H1 (cell line): ENCODE data around the gene RPS19. TPM values are rescaled to one million over a fixed set of nuclear protein-coding genes. Genes with fewer than 3 reads are reported as not detected.

Experiments
- CTCF ChIA-PET: fragments of 300-600 bp; sonication (Branson Sonifier 250); formaldehyde crosslinking; loops from one replicate; lab custom pipeline; 2021; ENCODE audit not compliant: partially characterized antibody; lab: Charles Lee
- POLR2A ChIA-PET: fragments of 300-600 bp; sonication (Branson Sonifier 250); formaldehyde crosslinking; loops from one replicate; lab custom pipeline; 2021; ENCODE audit warnings: inconsistent platforms; ENCODE audit not compliant: partially characterized antibody; lab: Charles Lee
- DNase-seq, 2 experiments: peaks; one replicate each; pipeline versions ENCODE4 v3.0.0 to v3.0.0-alpha.2; 2010 to 2022; ENCODE audit warnings: low spot score in 2 of 2, low read depth in 1 of 2, mixed read lengths in 1 of 2
- FAIRE-seq: peaks from 2 replicates; lab custom pipeline; 2011; peaks lifted over from hg19 to GRCh38; lab: Jason Lieb, UNC
- H2AFZ ChIP-seq: 2 replicates; pipeline ENCODE4 v1.8.1; 2012; ENCODE audit warnings: low read length, inconsistent platforms
- H2AK5ac ChIP-seq: 2 replicates; pipeline ENCODE4 v1.6.1; 2013; ENCODE audit warnings: low read depth, low read length
- H2BK120ac ChIP-seq: replicated peaks from 2 replicates; pipeline ENCODE3; 2013; ENCODE audit warnings: low read depth, low read length, inconsistent platforms
- H2BK12ac ChIP-seq: 2 replicates; pipeline ENCODE4 v1.6.1; 2013; ENCODE audit warnings: low read depth, low read length
- H2BK15ac ChIP-seq: 2 replicates; pipeline ENCODE4 v1.6.1; 2013; ENCODE audit warnings: low read length
- H2BK20ac ChIP-seq: 2 replicates; pipeline ENCODE4 v1.6.1; 2013; ENCODE audit warnings: low read length
- H2BK5ac ChIP-seq: 2 replicates; pipeline ENCODE4 v1.6.1; 2013; ENCODE audit warnings: low read depth, low read length
- H3K14ac ChIP-seq: 2 replicates; pipeline ENCODE4 v1.6.1; 2013; ENCODE audit warnings: inconsistent platforms; ENCODE audit not compliant: insufficient read length
- H3K18ac ChIP-seq: 2 replicates; pipeline ENCODE4 v1.6.1; 2013; ENCODE audit warnings: low read length; ENCODE audit errors: extremely low read depth
- H3K23ac ChIP-seq: 2 replicates; pipeline ENCODE4 v1.6.1; 2013; ENCODE audit warnings: inconsistent platforms; ENCODE audit not compliant: insufficient read length
- H3K23me2 ChIP-seq: 2 replicates; pipeline ENCODE4 v1.6.1; 2013; ENCODE audit warnings: low read depth, low read length
- H3K27ac ChIP-seq: 2 replicates; pipeline ENCODE4 v1.6.1; 2011; ENCODE audit warnings: low read depth, low read length, inconsistent platforms
- H3K27me3 ChIP-seq, 4 experiments: replicated peaks in 1 of 4; 1 replicate in 1 of 4; 2 replicates in 3 of 4; pipeline versions ENCODE4 v1.6.1 to v1.8.1; 2011 to 2013; ENCODE audit warnings: low read length in 3 of 4, mild to moderate bottlenecking in 3 of 4, inconsistent platforms in 2 of 4, mixed read lengths in 2 of 4, moderate library complexity in 1 of 4; ENCODE audit not compliant: control insufficient read depth in 3 of 4, insufficient read depth in 3 of 4; ENCODE audit errors: extremely low read depth in 1 of 4
- H3K36me3 ChIP-seq, 4 experiments: 2 replicates each; pipeline versions ENCODE4 v1.6.1 to v1.8.1; 2011 to 2013; ENCODE audit warnings: mild to moderate bottlenecking in 4 of 4, low read length in 3 of 4, moderate library complexity in 2 of 4, control low read depth in 1 of 4, inconsistent platforms in 1 of 4; ENCODE audit not compliant: insufficient read depth in 4 of 4, control insufficient read depth in 2 of 4
- H3K4ac ChIP-seq: replicated peaks from 2 replicates; pipeline ENCODE3; 2013; ENCODE audit warnings: low read length, low read depth, mixed read lengths, inconsistent platforms; ENCODE audit not compliant: insufficient read length
- H3K4me1 ChIP-seq, 4 experiments: replicated peaks in 1 of 4; 1 replicate in 1 of 4; 2 replicates in 3 of 4; pipeline versions ENCODE4 v1.6.1 to v1.8.1; 2011 to 2013; ENCODE audit warnings: low read length in 3 of 4, inconsistent platforms in 2 of 4, mixed read lengths in 1 of 4; ENCODE audit not compliant: insufficient read depth in 4 of 4, control insufficient read depth in 3 of 4
- H3K4me2 ChIP-seq, 2 experiments: 2 replicates each; pipeline versions ENCODE4 v1.6.1 to v1.8.1; 2011 to 2013; ENCODE audit warnings: low read depth in 2 of 2, low read length in 2 of 2, control low read depth in 1 of 2, inconsistent platforms in 1 of 2, mild to moderate bottlenecking in 1 of 2; ENCODE audit not compliant: insufficient read depth in 1 of 2
- H3K4me3 ChIP-seq, 4 experiments: fragments of 200-600, 300-600 bp in 1 of 4; sonication (generic), shearing (Covaris generic), sonication (Bioruptor Twin) in 1 of 4; 2 replicates each; pipeline versions ENCODE4 v1.5.1 to v1.8.1; 2011 to 2016; ENCODE audit warnings: low read length in 4 of 4, low read depth in 3 of 4, control low read depth in 2 of 4, inconsistent platforms in 2 of 4, mild to moderate bottlenecking in 2 of 4, mixed read lengths in 1 of 4, moderate library complexity in 1 of 4; ENCODE audit not compliant: insufficient read depth in 2 of 4; ENCODE audit errors: extremely low read depth in 1 of 4
- H3K56ac ChIP-seq: replicated peaks from 2 replicates; pipeline ENCODE3; 2013; ENCODE audit warnings: low read depth, mild to moderate bottlenecking, mixed read lengths, low read length, inconsistent platforms; ENCODE audit not compliant: insufficient read length
- H3K79me1 ChIP-seq: 2 replicates; pipeline ENCODE4 v1.6.1; 2013; ENCODE audit warnings: low read depth, low read length, control low read depth
- H3K79me2 ChIP-seq, 2 experiments: 2 replicates each; pipeline versions ENCODE4 v1.6.1 to v1.8.1; 2012 to 2013; ENCODE audit warnings: low read length in 2 of 2, mild to moderate bottlenecking in 2 of 2, inconsistent platforms in 1 of 2; ENCODE audit not compliant: insufficient read depth in 2 of 2, control insufficient read depth in 1 of 2
- H3K9ac ChIP-seq, 4 experiments: replicated peaks in 1 of 4; 1 replicate in 1 of 4; 2 replicates in 3 of 4; pipeline versions ENCODE4 v1.6.1 to v1.8.1; 2011 to 2013; ENCODE audit warnings: low read depth in 3 of 4, low read length in 3 of 4, control low read depth in 2 of 4, mild to moderate bottlenecking in 2 of 4, moderate library complexity in 2 of 4, inconsistent platforms in 1 of 4; ENCODE audit errors: extremely low read depth in 1 of 4
- H3K9me3 ChIP-seq, 2 experiments: 2 replicates each; pipeline versions ENCODE4 v1.6.1 to v1.8.1; 2012 to 2013; ENCODE audit warnings: mild to moderate bottlenecking in 2 of 2, moderate library complexity in 2 of 2, control low read depth in 1 of 2, inconsistent platforms in 1 of 2, low read depth in 1 of 2, low read length in 1 of 2, mixed read lengths in 1 of 2; ENCODE audit not compliant: insufficient read depth in 2 of 2
- H4K20me1 ChIP-seq, 2 experiments: replicated peaks in 1 of 2; 2 replicates each; pipeline versions ENCODE3 to v1.8.1; 2011 to 2013; ENCODE audit warnings: inconsistent platforms in 2 of 2, low read length in 2 of 2, mild to moderate bottlenecking in 1 of 2; ENCODE audit not compliant: insufficient read depth in 2 of 2, control insufficient read depth in 1 of 2
- H4K5ac ChIP-seq: 2 replicates; pipeline ENCODE4 v1.6.1; 2013; ENCODE audit warnings: low read length, low read depth, mixed read lengths, inconsistent platforms; ENCODE audit not compliant: insufficient read length
- H4K8ac ChIP-seq: 2 replicates; pipeline ENCODE4 v1.8.0; 2013; ENCODE audit warnings: mild to moderate bottlenecking, moderate library complexity, low read length, inconsistent platforms; ENCODE audit not compliant: insufficient read depth; ENCODE audit errors: extremely low read depth
- H4K91ac ChIP-seq: replicated peaks from 2 replicates; pipeline ENCODE3; 2013; ENCODE audit warnings: low read length, mixed read lengths, inconsistent platforms; ENCODE audit not compliant: insufficient read length
- ASH2L ChIP-seq: fragments of 200-600, 300-600 bp; sonication (generic); IDR thresholded peaks from one replicate; pipeline ENCODE4 v1.7.1; 2017; ENCODE audit warnings: low read length
- CHD2 ChIP-seq: IDR thresholded peaks from 2 replicates; pipeline ENCODE4 v1.6.1; 2012; ENCODE audit warnings: low read length, improper control_type of control experiment
- HDAC2 ChIP-seq, 2 experiments: fragments of 300-600 bp in 1 of 2; sonication (generic) in 1 of 2; IDR thresholded peaks; 2 replicates each; pipeline ENCODE4 v1.6.1; 2011 to 2012; ENCODE audit warnings: low read depth in 2 of 2, low read length in 2 of 2, mild to moderate bottlenecking in 2 of 2, moderate library complexity in 2 of 2, borderline replicate concordance in 1 of 2, inconsistent platforms in 1 of 2
- JUN ChIP-seq: IDR thresholded peaks from 2 replicates; pipeline ENCODE4 v1.6.1; 2011; ENCODE audit warnings: low read depth, mild to moderate bottlenecking, improper control_type of control experiment, low read length
- KDM4A ChIP-seq: IDR thresholded peaks from one replicate; pipeline ENCODE4 v1.7.1; 2012; ENCODE audit warnings: low read depth, mild to moderate bottlenecking, moderate library complexity, low read length, inconsistent platforms; ENCODE audit not compliant: severe bottlenecking
- SIRT6 ChIP-seq: IDR thresholded peaks from one replicate; pipeline ENCODE4 v1.7.1; 2012; ENCODE audit warnings: low read length, inconsistent platforms
- WGBS, 2 experiments: shearing (Covaris generic) in 1 of 2; methylation state at CpG; one replicate each; pipeline versions ENCODE4 v1.1.6 to v1.1.7; 2013 to 2015; ENCODE audit warnings: low lambda C conversion rate in 2 of 2, mixed read lengths in 2 of 2, inconsistent platforms in 1 of 2, low coverage in 1 of 2, missing lambda C conversion rate in 1 of 2; ENCODE audit not compliant: insufficient replicate concordance in 2 of 2, insufficient coverage in 1 of 2, insufficient read length in 1 of 2; ENCODE audit errors: extremely low coverage in 1 of 2, missing lambda C conversion rate in 1 of 2; 5-methylcytosine and 5-hydroxymethylcytosine counted together
- polyA plus RNA-seq, 7 experiments: library from polyadenylated mRNA; depleted of rRNA in 3 of 7; stranded (reverse) in 5 of 7; unstranded in 2 of 7; fragments of >200 nt in 5 of 7; fragments of 200-250 nt in 2 of 7; gene quantifications; 1 replicate in 5 of 7; 2 replicates in 1 of 7; 4 replicates in 1 of 7; pipeline versions ENCODE4 v1.2.1 to v1.2.3, GENCODE V29; 2011 to 2013; ENCODE audit warnings: missing spikeins in 2 of 7, mixed read lengths in 2 of 7
- total RNA-seq: library from RNA; stranded (reverse); fragmentation: NEBNext Ultra II Directional; extraction: Animal tissue kit (Norgen Biotek cat#: 25700); gene quantifications from 2 replicates; pipeline ENCODE4 v1.2.1, GENCODE V29; 2021
- TF ChIP-seq, protein P1 (sequence below): IDR thresholded peaks from 2 replicates; pipeline ENCODE4 v1.6.1; 2012; ENCODE audit warnings: inconsistent platforms

RPS19 gene
- total and polyA plus RNA-seq, 2 of the 8 experiments (the other 6 are each of a cell fraction or from before 2014, with no cell fraction given), result 2,817 to 5,751 TPM

- FAIRE-seq, result no peak
- no peak for DNase-seq
- H3K36me3 ChIP-seq, result peaks cover 0 to 8% (median 0%) of the 10 kb centered on the region in 4 experiments; a peak in 5 of 8 replicates
- TF ChIP-seq JUN, result no peak
- TF ChIP-seq HDAC2 (IDR thresholded peaks at IDR 0.05; ENCODE audit: borderline replicate concordance in 1 of 2, low read depth in 2 of 2, low read length in 2 of 2), result no peak
- no peak for TF ChIP-seq ASH2L
- TF ChIP-seq, protein P1, sequence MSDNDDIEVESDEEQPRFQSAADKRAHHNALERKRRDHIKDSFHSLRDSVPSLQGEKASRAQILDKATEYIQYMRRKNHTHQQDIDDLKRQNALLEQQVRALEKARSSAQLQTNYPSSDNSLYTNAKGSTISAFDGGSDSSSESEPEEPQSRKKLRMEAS, result no peak
- TF ChIP-seq CHD2, result no peak
- TF ChIP-seq KDM4A, result no peak
- no peak for TF ChIP-seq SIRT6
- 79% methylated on average over 6 of the region's 13 CpGs; no CpG with 5 or more reads in 1 of the 2 experiments for WGBS, 2 experiments
- no peak overlapping the region for H3K18ac ChIP-seq
- no peaks in the 10 kb centered on the region for H3K9me3 ChIP-seq
- H3K23ac ChIP-seq, result no peak overlapping the region
- peaks cover 6 to 25% of the 10 kb centered on the region in 2 experiments for H4K20me1 ChIP-seq
- H2BK120ac ChIP-seq, result no peak overlapping the region
- peaks cover 2% of the 10 kb centered on the region; the same call in 1 of the 2 replicates for H3K79me1 ChIP-seq
- peaks cover 40 to 55% (median 51%) of the 10 kb centered on the region in 4 experiments for H3K27me3 ChIP-seq
- no peak overlapping the region for H2BK5ac ChIP-seq
- 0 out of 2 replicates have a peak overlapping the region, but pooled peaks have one; percentile 11 for H2BK12ac ChIP-seq
- H4K91ac ChIP-seq, result no peak overlapping the region
- H4K8ac ChIP-seq, result no peak overlapping the region; the same call in 1 of the 2 replicates
- H3K79me2 ChIP-seq, result no peaks in the 10 kb centered on the region
- no peak overlapping the region for H3K4me3 ChIP-seq
- ChIA-PET CTCF (interaction anchor here (0.7 to 1.2 kb wide), 5 partner anchors 11 to 35 kb away, joined by 3 read pairs; no protein-coding TSS in a partner anchor), POLR2A (interaction anchor here (0.8 to 13.1 kb wide), 8 partner anchors 9 to 49 kb away, joined by 3 to 167 read pairs (median 4); no protein-coding TSS in a partner anchor)
- no peak overlapping the region for H3K9ac ChIP-seq
- H3K4me2 ChIP-seq, result no peak overlapping the region
- H2AK5ac ChIP-seq, result no peak overlapping the region
- no peak overlapping the region for H2AFZ ChIP-seq
- H3K27ac ChIP-seq, result no peak overlapping the region
- no peak overlapping the region for H3K14ac ChIP-seq
- no peak overlapping the region for H4K5ac ChIP-seq
- peaks cover 0 to 18% (median 3%) of the 10 kb centered on the region in 4 experiments; a peak in 5 of 7 replicates for H3K4me1 ChIP-seq
- no peak overlapping the region for H3K56ac ChIP-seq
- H2BK20ac ChIP-seq, result no peak overlapping the region
- no peak overlapping the region for H2BK15ac ChIP-seq
- no peak overlapping the region for H3K4ac ChIP-seq
- H3K23me2 ChIP-seq, result peaks cover 5% of the 10 kb centered on the region; the same call in 1 of the 2 replicates
These were observed 49.7 kb downstream of the RPS19 start for GRCh38 chr19:41909706-41910105.
